HG03575 (cell line): Measurements from ENCODE around the gene TUBGCP6.

Source experiments
- ATAC-seq: cut with Tn5 transposase; IDR thresholded peaks from one replicate; pipeline ENCODE4 v1.9.1; 2021; ENCODE audit not compliant: unreplicated experiment, insufficient number of reproducible peaks, low FRiP score; ENCODE audit errors: extremely low read depth

TUBGCP6 gene

GRCh38 chr22:50204571-50204970 lies 40.3 kb downstream of the TUBGCP6 start:
- ATAC-seq = no peak

GRCh38 chr22:50203288-50203687 lies 41.5 kb downstream of the TUBGCP6 start:
- no peak for ATAC-seq

GRCh38 chr22:50202130-50202666 lies 42.6 kb downstream of the TUBGCP6 start:
- ATAC-seq = no peak

GRCh38 chr22:50201191-50202129 lies 43.4 kb downstream of the TUBGCP6 start:
- no peak for ATAC-seq

- no peak for ATAC-seq
Measured at GRCh38 chr22:50200461-50201190, 44.2 kb downstream of the TUBGCP6 start, which contains the start of gene SELENOO. Gene SELENOO, plus strand, starts transcription at chr22:50201011. Its CDS starts 26 bp downstream, at chr22:50201037.

- ATAC-seq = no peak
Measured at GRCh38 chr22:50199829-50200460, 44.9 kb downstream of the TUBGCP6 start.

- no peak for ATAC-seq
Measured at GRCh38 chr22:50199251-50199721, 45.5 kb downstream of the TUBGCP6 start.

GRCh38 chr22:50198624-50199017 lies 46.2 kb downstream of the TUBGCP6 start:
- no peak for ATAC-seq

GRCh38 chr22:50197856-50198623 lies 46.8 kb downstream of the TUBGCP6 start:
- ATAC-seq = no peak

GRCh38 chr22:50197000-50197800 lies 47.6 kb downstream of the TUBGCP6 start:
- no peak for ATAC-seq

GRCh38 chr22:50196256-50196655 lies 48.6 kb downstream of the TUBGCP6 start:
- ATAC-seq = no peak

- no peak for ATAC-seq
Measured at GRCh38 chr22:50194037-50194805, 50.6 kb downstream of the TUBGCP6 start.

- ATAC-seq = no peak
Measured at GRCh38 chr22:50193621-50194020, 51.2 kb downstream of the TUBGCP6 start.

- no peak for ATAC-seq
Measured at GRCh38 chr22:50192436-50193204, 52.2 kb downstream of the TUBGCP6 start.

GRCh38 chr22:50190941-50191741 lies 53.7 kb downstream of the TUBGCP6 start:
- no peak for ATAC-seq
